Glutamatergic neuron (in vitro differentiated cells): Measurements from ENCODE around the gene CEP350. TPM values are rescaled to one million over a fixed set of nuclear protein-coding genes. Genes with fewer than 3 reads are reported as not detected.
A peak's percentile ranks its signal among the peaks of the same experiment; 100 is the strongest.

Source experiments
- DNase-seq: peaks from one replicate; pipeline ENCODE4 v3.0.0; 2022
- H3K27ac Mint-ChIP-seq: one replicate; pipeline ENCODE4 v1.8.0; 2020; ENCODE audit warnings: mild to moderate bottlenecking, mixed read lengths, inconsistent platforms; ENCODE audit not compliant: unreplicated experiment
- H3K27me3 Mint-ChIP-seq: one replicate; pipeline ENCODE4 v1.8.0; 2020; ENCODE audit warnings: mild to moderate bottlenecking, moderate library complexity, mixed read lengths, inconsistent platforms; ENCODE audit not compliant: unreplicated experiment
- H3K36me3 Mint-ChIP-seq: one replicate; pipeline ENCODE4 v1.8.0; 2020; ENCODE audit warnings: mild to moderate bottlenecking, mixed read lengths, inconsistent platforms; ENCODE audit not compliant: unreplicated experiment
- H3K4me1 Mint-ChIP-seq: one replicate; pipeline ENCODE4 v1.8.0; 2020; ENCODE audit warnings: mild to moderate bottlenecking, low read depth, mixed read lengths, inconsistent platforms; ENCODE audit not compliant: unreplicated experiment
- H3K4me3 Mint-ChIP-seq: one replicate; pipeline ENCODE4 v1.8.0; 2020; ENCODE audit warnings: mild to moderate bottlenecking, mixed read lengths, inconsistent platforms; ENCODE audit not compliant: unreplicated experiment
- H3K9me3 Mint-ChIP-seq: one replicate; pipeline ENCODE4 v1.8.0; 2020; ENCODE audit warnings: mild to moderate bottlenecking, moderate library complexity, mixed read lengths, inconsistent platforms; ENCODE audit not compliant: unreplicated experiment
- long read RNA-seq: library from polyadenylated mRNA; unstranded; transcript quantifications from one replicate; pipeline ENCODE4 v2.0.0, GENCODE V29; 2020; ENCODE audit not compliant: unreplicated experiment
- total RNA-seq: library from RNA; stranded (reverse); fragmentation: NEBNext Ultra II Directional; extraction: Animal tissue kit (Norgen Biotek cat#: 25700); gene quantifications from one replicate; pipeline ENCODE4 v1.2.1, GENCODE V29; 2021; ENCODE audit not compliant: unreplicated experiment
- TF ChIP-seq, protein P1 (sequence below): fragments of 200-600 bp; sonication (generic); IDR thresholded peaks from one replicate; pipeline ENCODE4 v1.5.0; 2021; ENCODE audit not compliant: partially characterized antibody, unreplicated experiment

Gene CEP350
- total RNA-seq = 36.6 TPM
- long read RNA-seq, partial matches to known transcripts = 0 of 1 reads
- long read RNA-seq, other reads (novel, unspliced or antisense) = 1 of 1 reads

DNA sequence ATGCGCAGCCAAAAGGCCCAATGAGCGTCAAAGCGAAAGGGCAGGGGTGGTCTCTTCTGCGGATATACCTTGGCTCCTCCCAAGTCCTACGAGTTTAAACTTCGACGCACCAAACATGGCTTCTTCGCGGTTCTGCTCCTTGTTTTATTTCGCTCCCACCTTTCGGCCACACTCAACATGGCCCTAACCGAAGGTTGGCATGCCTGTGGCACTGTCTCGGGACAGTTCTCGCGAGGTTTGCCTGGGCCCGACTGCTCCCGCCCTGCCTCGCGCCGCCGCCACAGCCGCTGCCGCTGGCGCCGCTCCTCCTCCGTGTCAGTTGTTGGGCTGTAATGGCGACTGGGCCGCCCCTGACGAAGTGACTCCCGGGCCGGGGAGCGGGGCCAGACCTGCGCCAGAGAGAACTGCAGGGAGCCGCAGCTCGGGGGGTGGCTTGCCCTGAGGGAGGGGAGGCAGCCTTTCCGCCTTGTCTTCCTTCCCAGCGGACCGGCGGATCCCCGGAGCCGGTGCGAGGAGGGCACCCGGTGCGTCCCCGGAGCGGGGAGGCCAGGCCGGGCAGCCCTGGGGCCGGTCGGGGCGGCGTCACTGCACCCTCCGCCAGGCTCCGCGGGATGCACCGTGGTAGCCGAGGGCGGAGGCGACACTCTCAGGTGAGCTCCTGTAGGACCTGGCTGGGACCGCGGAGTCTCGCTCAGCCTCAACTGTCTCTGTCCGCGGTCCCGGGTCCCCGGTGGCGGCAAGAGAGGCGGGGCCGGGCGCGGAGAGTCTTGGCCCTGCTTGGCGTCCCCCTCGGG is at the start of gene CEP350:
Gene CEP350 (plus strand): TSS at position 318 of the 794 bp plus-strand sequence. CDS start 31,372 bp downstream, outside the sequence.
- TF ChIP-seq, protein P1, sequence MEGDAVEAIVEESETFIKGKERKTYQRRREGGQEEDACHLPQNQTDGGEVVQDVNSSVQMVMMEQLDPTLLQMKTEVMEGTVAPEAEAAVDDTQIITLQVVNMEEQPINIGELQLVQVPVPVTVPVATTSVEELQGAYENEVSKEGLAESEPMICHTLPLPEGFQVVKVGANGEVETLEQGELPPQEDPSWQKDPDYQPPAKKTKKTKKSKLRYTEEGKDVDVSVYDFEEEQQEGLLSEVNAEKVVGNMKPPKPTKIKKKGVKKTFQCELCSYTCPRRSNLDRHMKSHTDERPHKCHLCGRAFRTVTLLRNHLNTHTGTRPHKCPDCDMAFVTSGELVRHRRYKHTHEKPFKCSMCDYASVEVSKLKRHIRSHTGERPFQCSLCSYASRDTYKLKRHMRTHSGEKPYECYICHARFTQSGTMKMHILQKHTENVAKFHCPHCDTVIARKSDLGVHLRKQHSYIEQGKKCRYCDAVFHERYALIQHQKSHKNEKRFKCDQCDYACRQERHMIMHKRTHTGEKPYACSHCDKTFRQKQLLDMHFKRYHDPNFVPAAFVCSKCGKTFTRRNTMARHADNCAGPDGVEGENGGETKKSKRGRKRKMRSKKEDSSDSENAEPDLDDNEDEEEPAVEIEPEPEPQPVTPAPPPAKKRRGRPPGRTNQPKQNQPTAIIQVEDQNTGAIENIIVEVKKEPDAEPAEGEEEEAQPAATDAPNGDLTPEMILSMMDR = no peak
- peaks cover 2% of the 10 kb centered on the region for H3K9me3 Mint-ChIP-seq
- DNase-seq = peak; percentile 98

DNA sequence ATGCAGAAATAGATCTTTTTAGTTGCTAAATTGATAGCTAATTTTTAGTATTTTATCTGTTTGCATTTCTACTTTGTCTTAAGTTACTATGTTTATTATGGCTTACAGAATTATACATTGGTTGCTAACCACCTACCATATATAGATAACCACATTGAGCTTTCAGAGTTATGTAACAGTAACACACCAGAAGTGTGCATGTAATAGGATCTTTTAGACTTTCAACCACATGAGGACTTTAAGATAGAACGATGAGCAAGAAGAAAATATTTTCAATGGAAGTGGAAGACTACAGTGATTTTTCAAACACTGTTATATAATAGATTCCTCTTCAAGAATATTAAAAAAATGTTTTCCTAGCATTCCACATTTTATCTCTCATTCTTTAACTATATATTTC is 43.7 kb upstream of the CEP350 start:
- Mint-ChIP-seq H3K4me3 (no peak overlapping the region), H3K36me3 (peaks cover 5% of the 10 kb centered on the region), H3K27ac (no peak overlapping the region), H3K9me3 (no peaks in the 10 kb centered on the region), H3K4me1 (no peaks in the 10 kb centered on the region), H3K27me3 (no peaks in the 10 kb centered on the region)
- no peak for DNase-seq
- TF ChIP-seq, protein P1 = no peak

More for the DNA sequence above, at the start of gene CEP350:
- Mint-ChIP-seq H3K4me3 (peak within 1 kb of the TSS; percentile 93), H3K27ac (peak within 1 kb of the TSS; percentile 75), H3K4me1 (peaks cover 10% of the 10 kb centered on the region), H3K27me3 (peaks cover 6% of the 10 kb centered on the region), H3K36me3 (no peaks in the 10 kb centered on the region)

DNA sequence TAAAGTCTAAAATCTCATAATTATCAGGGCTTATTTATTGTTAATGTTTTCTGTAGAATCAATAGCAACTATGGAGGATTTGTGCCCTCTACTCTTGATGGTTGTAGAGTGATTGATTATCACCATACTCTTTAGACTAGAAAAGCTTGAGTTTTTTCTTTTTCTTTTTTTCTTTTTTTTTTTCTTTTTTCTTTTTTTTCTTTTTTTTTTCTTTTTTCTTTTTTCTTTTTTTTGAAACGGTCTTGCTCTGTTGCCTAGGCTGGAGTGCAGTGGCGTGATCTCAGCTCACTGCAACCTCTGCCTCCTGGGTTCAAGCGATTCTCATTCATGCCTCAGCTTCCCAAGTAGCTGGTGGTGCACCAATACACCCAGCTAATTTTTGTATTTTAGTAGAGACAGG is 42.8 kb upstream of the CEP350 start:
- H3K27me3 Mint-ChIP-seq = no peaks in the 10 kb centered on the region
- H3K4me3 Mint-ChIP-seq = no peak overlapping the region
- TF ChIP-seq, protein P1 = no peak
- H3K4me1 Mint-ChIP-seq = no peaks in the 10 kb centered on the region
- peaks cover 5% of the 10 kb centered on the region for H3K36me3 Mint-ChIP-seq
- no peaks in the 10 kb centered on the region for H3K9me3 Mint-ChIP-seq
- H3K27ac Mint-ChIP-seq = no peak overlapping the region
- no peak for DNase-seq

GRCh38 chr1:179917601-179918429 is 36.8 kb upstream of the CEP350 start:
- TF ChIP-seq, protein P1 = no peak
- peaks cover 4% of the 10 kb centered on the region for H3K4me1 Mint-ChIP-seq
- DNase-seq = no peak
- H3K4me3 Mint-ChIP-seq = no peak overlapping the region
- H3K36me3 Mint-ChIP-seq = no peaks in the 10 kb centered on the region
- no peaks in the 10 kb centered on the region for H3K9me3 Mint-ChIP-seq
- no peaks in the 10 kb centered on the region for H3K27me3 Mint-ChIP-seq
- H3K27ac Mint-ChIP-seq = no peak overlapping the region
